Spinal cord (tissue), 10 donors: ENCODE results near the gene RHD. TPM values are rescaled to one million over a fixed set of nuclear protein-coding genes. Genes with fewer than 3 reads are reported as not detected.
"Not testable (repeated sequence)": the region's sequence is repeated elsewhere in the genome, so short reads cannot be mapped to it uniquely, and the experiment has no call there.

ENCODE experiments used
- DNase-seq, 6 donors: peaks; one replicate each; pipeline versions ENCODE4 v3.0.0 to v3.0.0-alpha.2; 2013 to 2015; ENCODE audit warnings: low spot score in 6 of 6, low read depth in 4 of 6
- H3K27ac ChIP-seq: one replicate; pipeline ENCODE4 v1.5.1; 2013; ENCODE audit warnings: low read depth, low read length, control low read depth
- H3K27me3 ChIP-seq: one replicate; pipeline ENCODE4 v1.6.1; 2013; ENCODE audit warnings: low read length; ENCODE audit not compliant: control insufficient read depth, insufficient read depth
- H3K36me3 ChIP-seq: one replicate; pipeline ENCODE4 v1.6.1; 2013; ENCODE audit warnings: low read length; ENCODE audit not compliant: control insufficient read depth, insufficient read depth
- H3K4me1 ChIP-seq: one replicate; pipeline ENCODE4 v1.6.1; 2013; ENCODE audit warnings: low read length; ENCODE audit not compliant: control insufficient read depth, insufficient read depth
- H3K4me3 ChIP-seq: one replicate; pipeline ENCODE4 v1.5.1; 2013; ENCODE audit warnings: low read depth, low read length, control low read depth
- H3K9me3 ChIP-seq: one replicate; pipeline ENCODE4 v1.6.1; 2013; ENCODE audit warnings: low read length; ENCODE audit not compliant: control insufficient read depth, insufficient read depth
- WGBS: methylation state at CpG from one replicate; pipeline ENCODE4 v1.1.5; 2013; ENCODE audit warnings: missing lambda C conversion rate; ENCODE audit not compliant: insufficient coverage; 5-methylcytosine and 5-hydroxymethylcytosine counted together
- polyA plus RNA-seq, 2 donors: library from polyadenylated mRNA; unstranded; fragments of 120-200 nt; gene quantifications; one replicate each; pipeline ENCODE4 v1.2.1, GENCODE V29; 2013; ENCODE audit not compliant: insufficient read length in 2 of 2
- total RNA-seq, 2 donors: library from RNA; depleted of rRNA in 1 of 2; stranded (reverse); fragments of 120-200 nt in 1 of 2; fragments of >200 nt in 1 of 2; gene quantifications; one replicate each; pipeline versions ENCODE4 v1.2.3 to v1.2.4, GENCODE V29; 2013 to 2014
- donor health status: healthy.

The RHD gene
- total and polyA plus RNA-seq, 4 donors, result 0.63 to 3.0 (median 1.3) TPM

GRCh38 chr1:25362634-25363559 lies 90.6 kb downstream of the RHD start:
- not testable (repeated sequence) for H3K4me1 ChIP-seq, H3K27me3 ChIP-seq, H3K9me3 ChIP-seq, H3K27ac ChIP-seq, H3K4me3 ChIP-seq, DNase-seq
- H3K36me3 ChIP-seq, result peaks cover 14% of the 10 kb centered on the region
- WGBS, result no CpG with 5 or more reads among the region's 17 CpGs

- Histone ChIP-seq H3K27me3 (no peaks in the 10 kb centered on the region), H3K9me3 (no peaks in the 10 kb centered on the region), H3K27ac (no peak overlapping the region), H3K4me3 (no peak overlapping the region), H3K36me3 (no peaks in the 10 kb centered on the region), H3K4me1 (no peaks in the 10 kb centered on the region)
- 64% methylated on average over 3 of the region's 4 CpGs for WGBS
- no peak for DNase-seq
These were observed 96.9 kb downstream of the RHD start for GRCh38 chr1:25369241-25369640.

- H3K27me3 ChIP-seq, H3K9me3 ChIP-seq, H3K4me3 ChIP-seq, DNase-seq, H3K4me1 ChIP-seq, H3K27ac ChIP-seq, H3K36me3 ChIP-seq: not testable (repeated sequence)
- WGBS, result 85% methylated on average over 8 of the region's 12 CpGs
These were observed 97.5 kb downstream of the RHD start for GRCh38 chr1:25369691-25370271.

- not testable (repeated sequence) for H3K27ac ChIP-seq, H3K36me3 ChIP-seq, H3K4me3 ChIP-seq, H3K27me3 ChIP-seq, H3K9me3 ChIP-seq, H3K4me1 ChIP-seq
- peak in 1 of 6 donors; percentile 49 for DNase-seq
- WGBS, result 76% methylated on average over 5 of the region's 7 CpGs
These were observed 99.4 kb downstream of the RHD start for GRCh38 chr1:25371757-25372156.

- DNase-seq, H3K27me3 ChIP-seq, H3K27ac ChIP-seq, H3K4me3 ChIP-seq, H3K9me3 ChIP-seq, H3K36me3 ChIP-seq, H3K4me1 ChIP-seq: not testable (repeated sequence)
- WGBS, result 66% methylated on average over 3 of the region's 3 CpGs
These were observed 106.1 kb downstream of the RHD start for GRCh38 chr1:25378367-25378766.

Other genes with a start within 250 kb of the RHD start
- gene SYF2, start 40.0 kb upstream of the RHD start, total RNA-seq, result 10 to 100 TPM; 40.9 to 59.4 TPM
- 10 to 100 TPM; 46.3 to 52.0 TPM for gene SYF2, start 40.0 kb upstream of the RHD start, polyA plus RNA-seq
- 100 to 1,000 TPM in 1 of 2 donors, 10 to 100 TPM in 1; 85.7 to 142 TPM for gene RSRP1, start 25.1 kb upstream of the RHD start, total RNA-seq
- 100 to 1,000 TPM; 123 to 162 TPM for gene RSRP1, start 25.1 kb upstream of the RHD start, polyA plus RNA-seq
- gene TMEM50A, start 65.8 kb downstream of the RHD start, total RNA-seq, result 100 to 1,000 TPM in 1 of 2 donors, 10 to 100 TPM in 1; 83.5 to 111 TPM
- 100 to 1,000 TPM; 109 to 110 TPM for gene TMEM50A, start 65.8 kb downstream of the RHD start, polyA plus RNA-seq
- gene RHCE, start 148.3 kb downstream of the RHD start, total RNA-seq, result 1 to 10 TPM; 1.8 to 4.2 TPM
- gene RHCE, start 148.3 kb downstream of the RHD start, polyA plus RNA-seq, result 1 to 10 TPM; 1.2 to 1.9 TPM
- gene MACO1, start 158.4 kb downstream of the RHD start, total RNA-seq, result 10 to 100 TPM; 31.0 to 33.2 TPM
- gene MACO1, start 158.4 kb downstream of the RHD start, polyA plus RNA-seq, result 10 to 100 TPM; 32.9 to 33.3 TPM